ENCODE results near the gene GID8. TPM values are rescaled to one million over a fixed set of nuclear protein-coding genes. Genes with fewer than 3 reads are reported as not detected.

The GID8 gene
- total RNA-seq, 1 experiment from 2014 or later, result 64.3 TPM

GRCh38 chr20:62964700-62965099 lies 26.8 kb downstream of the GID8 start:
- Mint-ChIP-seq H3K9me3 (ENCODE audit: low read depth, unreplicated experiment) (no peaks in the 10 kb centered on the region), H3K36me3 (ENCODE audit: insufficient read depth, unreplicated experiment) (peaks cover 16% of the 10 kb centered on the region), H3K27me3 (ENCODE audit: unreplicated experiment) (no peaks in the 10 kb centered on the region), H3K4me3 (ENCODE audit: low read depth, unreplicated experiment) (no peak overlapping the region), H3K4me1 (ENCODE audit: low read depth, unreplicated experiment) (no peaks in the 10 kb centered on the region), H3K27ac (ENCODE audit: unreplicated experiment) (no peak overlapping the region)
- TF ChIP-seq CTCF (IDR thresholded peaks at IDR 0.05; ENCODE audit: unreplicated experiment), result peak; percentile 14
- BruUV-seq (replicated peaks), result no TSS peak
- intact Hi-C loops (cut with micrococcal nuclease; ENCODE audit: unreplicated experiment), result no loop called here
- DNase-seq, result no peak
- CTCF ChIA-PET, result interaction anchor here (0.9 kb wide), 1 partner anchor 37 kb away, joined by 3 read pairs; no protein-coding TSS in a partner anchor

- CTCF ChIA-PET, result interaction anchor here (0.9 kb wide), 1 partner anchor 37 kb away, joined by 3 read pairs; no protein-coding TSS in a partner anchor
These were observed 27.4 kb downstream of the GID8 start for GRCh38 chr20:62965363-62965771.

GRCh38 chr20:62966212-62967148 lies 28.5 kb downstream of the GID8 start:
- TF ChIP-seq CTCF (IDR thresholded peaks at IDR 0.05; ENCODE audit: unreplicated experiment), result no peak
- no peaks in the 10 kb centered on the region for H3K9me3 Mint-ChIP-seq (ENCODE audit: low read depth, unreplicated experiment)
- DNase-seq, result no peak
- H3K4me1 Mint-ChIP-seq (ENCODE audit: low read depth, unreplicated experiment), result peaks cover 4% of the 10 kb centered on the region
- peaks cover 16% of the 10 kb centered on the region for H3K36me3 Mint-ChIP-seq (ENCODE audit: insufficient read depth, unreplicated experiment)
- peaks cover 9% of the 10 kb centered on the region for H3K27me3 Mint-ChIP-seq (ENCODE audit: unreplicated experiment)
- BruUV-seq (replicated peaks), result no TSS peak
- no peak overlapping the region for H3K4me3 Mint-ChIP-seq (ENCODE audit: low read depth, unreplicated experiment)
- no peak overlapping the region for H3K27ac Mint-ChIP-seq (ENCODE audit: unreplicated experiment)
- CTCF ChIA-PET, result interaction anchor here (0.7 kb wide), 1 partner anchor 110 kb away, joined by 7 read pairs; no protein-coding TSS in a partner anchor
- intact Hi-C loops (cut with micrococcal nuclease; ENCODE audit: unreplicated experiment), result no loop called here

More at GRCh38 chr20:62965363-62965771, 27.4 kb downstream of the GID8 start:
- Mint-ChIP-seq H3K36me3 (ENCODE audit: insufficient read depth, unreplicated experiment) (peaks cover 16% of the 10 kb centered on the region), H3K4me1 (ENCODE audit: low read depth, unreplicated experiment) (no peaks in the 10 kb centered on the region), H3K9me3 (ENCODE audit: low read depth, unreplicated experiment) (no peaks in the 10 kb centered on the region), H3K4me3 (ENCODE audit: low read depth, unreplicated experiment) (no peak overlapping the region), H3K27ac (ENCODE audit: unreplicated experiment) (no peak overlapping the region), H3K27me3 (ENCODE audit: unreplicated experiment) (no peaks in the 10 kb centered on the region)
- DNase-seq, result no peak
- BruUV-seq (replicated peaks), result no TSS peak
- peak; percentile 10 for TF ChIP-seq CTCF (IDR thresholded peaks at IDR 0.05; ENCODE audit: unreplicated experiment)
- intact Hi-C loops (cut with micrococcal nuclease; ENCODE audit: unreplicated experiment), result no loop called here

- TF ChIP-seq CTCF (IDR thresholded peaks at IDR 0.05; ENCODE audit: unreplicated experiment), result no peak
- Mint-ChIP-seq H3K4me1 (ENCODE audit: low read depth, unreplicated experiment) (peaks cover 10% of the 10 kb centered on the region), H3K9me3 (ENCODE audit: low read depth, unreplicated experiment) (no peaks in the 10 kb centered on the region), H3K36me3 (ENCODE audit: insufficient read depth, unreplicated experiment) (peaks cover 16% of the 10 kb centered on the region), H3K4me3 (ENCODE audit: low read depth, unreplicated experiment) (no peak overlapping the region), H3K27me3 (ENCODE audit: unreplicated experiment) (peaks cover 15% of the 10 kb centered on the region), H3K27ac (ENCODE audit: unreplicated experiment) (no peak overlapping the region)
- intact Hi-C loops (cut with micrococcal nuclease; ENCODE audit: unreplicated experiment), result no loop called here
- DNase-seq, result no peak
- BruUV-seq (replicated peaks), result no TSS peak
- CTCF ChIA-PET, result interaction anchor here (0.7 kb wide), 1 partner anchor 109 kb away, joined by 7 read pairs; no protein-coding TSS in a partner anchor
These were observed 29.2 kb downstream of the GID8 start for GRCh38 chr20:62967149-62967501.

All from Calu3 (cell line).